GM12878 (cell line): ENCODE measurements around the gene PCID2. TPM values are rescaled to one million over a fixed set of nuclear protein-coding genes. Genes with fewer than 3 reads are reported as not detected.

Source experiments
- ATAC-seq: fragments of 200-7000 bp; cut with Tn5 transposase; 3 replicates; pipeline ENCODE4 v1.9.1; 2020; ENCODE audit warnings: mild to moderate bottlenecking, moderate library complexity
- BruUV-seq: library from RNA; stranded (reverse); fragments of 400-500 nt; replicated peaks from 2 replicates; lab custom pipeline; 2021; lab: Mats Ljungman, UMichigan
- CTCF ChIA-PET: fragments of 300-600 bp; sonication (Branson Sonifier 250); formaldehyde crosslinking; extraction: SDS; loops from one replicate; lab custom pipeline; 2021; ENCODE audit warnings: inconsistent platforms; lab: Yijun Ruan, JAX
- POLR2A ChIA-PET: fragments of 350-600 bp; formaldehyde crosslinking; extraction: SDS; loops from one replicate; lab custom pipeline; 2021; ENCODE audit warnings: inconsistent platforms; lab: Charles Lee
- RAD21 ChIA-PET: fragments of 300-600 bp; sonication (Branson Sonifier 250); formaldehyde crosslinking; loops from one replicate; lab custom pipeline; 2023; ENCODE audit warnings: antibody characterized with exemption; ENCODE audit not compliant: unreplicated experiment; lab: Charles Lee
- SMC1A ChIA-PET: fragments of 300-600 bp; sonication (Branson Sonifier 250); formaldehyde crosslinking; loops from one replicate; lab custom pipeline; 2023; ENCODE audit not compliant: unreplicated experiment, uncharacterized antibody; lab: Charles Lee
- DNase-seq: peaks from one replicate; pipeline ENCODE4 v3.0.0-alpha.2; 2011; ENCODE audit warnings: low read depth, low spot score
- FAIRE-seq: peaks from 3 replicates; lab custom pipeline; 2011; peaks lifted over from hg19 to GRCh38; lab: Jason Lieb, UNC
- H2AFZ ChIP-seq: 2 replicates; pipeline ENCODE4 v1.6.0; 2011; ENCODE audit warnings: low read depth, low read length, control low read depth; ENCODE audit not compliant: control insufficient read depth
- H3K27ac ChIP-seq: 2 replicates; pipeline ENCODE4 v1.5.1; 2011; ENCODE audit warnings: control low read depth; ENCODE audit not compliant: control insufficient read depth, insufficient read depth
- H3K27me3 ChIP-seq, 2 experiments: replicated peaks in 1 of 2; 2 replicates each; pipeline versions ENCODE4 v1.6.0 to v1.6.1; 2011; ENCODE audit warnings: low read length in 1 of 2; ENCODE audit not compliant: control insufficient read depth in 2 of 2, insufficient read depth in 2 of 2
- H3K36me3 ChIP-seq, 2 experiments: 2 replicates each; pipeline ENCODE4 v1.5.1; 2011; ENCODE audit warnings: low read length in 1 of 2; ENCODE audit not compliant: control insufficient read depth in 2 of 2, insufficient read depth in 2 of 2
- H3K4me1 ChIP-seq: 2 replicates; pipeline ENCODE4 v1.6.1; 2011; ENCODE audit warnings: mild to moderate bottlenecking, low read length, moderate library complexity, mixed read lengths; ENCODE audit not compliant: control insufficient read depth, insufficient read depth
- H3K4me2 ChIP-seq: 2 replicates; pipeline ENCODE4 v1.6.0; 2011; ENCODE audit warnings: control low read depth; ENCODE audit not compliant: control insufficient read depth, insufficient read depth
- H3K4me3 ChIP-seq: fragments of 200-600 bp; sonication (generic); 2 replicates; pipeline ENCODE4 v1.5.1; 2016
- H3K79me2 ChIP-seq: 2 replicates; pipeline ENCODE4 v1.6.0; 2011; ENCODE audit warnings: low read length; ENCODE audit not compliant: control insufficient read depth, insufficient read depth
- H3K9ac ChIP-seq: 2 replicates; pipeline ENCODE4 v1.8.0; 2011; ENCODE audit warnings: low read length, control low read depth, mixed read lengths; ENCODE audit not compliant: control insufficient read depth, insufficient read depth
- H3K9me3 ChIP-seq: replicated peaks from 3 replicates; pipeline ENCODE4 v1.5.1; 2011; ENCODE audit warnings: mild to moderate bottlenecking, low read length; ENCODE audit not compliant: control insufficient read depth, insufficient read depth
- H4K20me1 ChIP-seq: 2 replicates; pipeline ENCODE4 v1.6.0; 2011; ENCODE audit not compliant: control insufficient read depth, insufficient read depth
- BCLAF1 ChIP-seq: fragments of 450-650 bp; IDR thresholded peaks from 2 replicates; pipeline ENCODE4 v1.6.1; 2017; ENCODE audit warnings: antibody characterized with exemption, mild to moderate bottlenecking, moderate library complexity
- CHD1 ChIP-seq: IDR thresholded peaks from 2 replicates; pipeline ENCODE4 v1.6.1; 2012; ENCODE audit warnings: low read depth, low read length, improper control_type of control experiment
- E4F1 ChIP-seq: fragments of 450-650 bp; IDR thresholded peaks from 2 replicates; pipeline ENCODE4 v1.6.1; 2018; ENCODE audit warnings: borderline replicate concordance, mild to moderate bottlenecking; ENCODE audit not compliant: partially characterized antibody
- REST ChIP-seq: IDR thresholded peaks from 2 replicates; pipeline ENCODE4 v1.6.1; 2012; ENCODE audit warnings: mild to moderate bottlenecking, low read depth, low read length
- SMC3 ChIP-seq: IDR thresholded peaks from 2 replicates; pipeline ENCODE4 v1.6.1; 2011; ENCODE audit warnings: low read length, improper control_type of control experiment, borderline replicate concordance
- YBX1 ChIP-seq: fragments of 450-650 bp; IDR thresholded peaks from 2 replicates; pipeline ENCODE4 v1.6.1; 2016; ENCODE audit warnings: antibody characterized with exemption
- WGBS: methylation state at CpG from one replicate; pipeline ENCODE4 v1.1.6; 2016; ENCODE audit warnings: low lambda C conversion rate; ENCODE audit not compliant: insufficient replicate concordance, insufficient coverage; ENCODE audit errors: missing lambda C conversion rate; 5-methylcytosine and 5-hydroxymethylcytosine counted together
- in situ Hi-C: fragments of 300-500 bp; cut with MboI; formaldehyde crosslinking; loops from 9 replicates; pipeline ENCODE4 v1.14.3; 2018; ENCODE audit warnings: mixed read lengths
- intact Hi-C: fragments of 100-400 bp; cut with micrococcal nuclease; formaldehyde crosslinking; loops from one replicate; pipeline ENCODE4 v1.14.2; 2022; ENCODE audit not compliant: unreplicated experiment
- polyA plus RNA-seq, 11 experiments: library from polyadenylated mRNA; depleted of rRNA in 4 of 11; unstranded in 6 of 11; stranded (reverse) in 5 of 11; fragments of >200 nt; fragmentation: Nextera tagmentation in 4 of 11; fragmentation: Illumina TruSeq in 1 of 11; extraction: Ambion mirVana in 4 of 11; extraction: Trizol in 1 of 11; gene quantifications; 1 replicate in 1 of 11; 2 replicates in 10 of 11; pipeline versions ENCODE4 v1.2.1 to v1.2.3, GENCODE V29; 2011 to 2016; ENCODE audit warnings: inconsistent platforms in 2 of 11, missing spikeins in 2 of 11, low read depth in 1 of 11
- total RNA-seq, 4 experiments: library from RNA; depleted of rRNA in 3 of 4; stranded (reverse); fragments of >200 nt in 3 of 4; fragmentation: Illumina TruSeq in 1 of 4; extraction: Trizol in 1 of 4; gene quantifications; 2 replicates each; pipeline versions ENCODE4 v1.2.1 to v1.2.3, GENCODE V29; 2013 to 2021
- TF ChIP-seq, protein P1 (sequence below): IDR thresholded peaks from 2 replicates; pipeline ENCODE4 v1.6.1; 2011; ENCODE audit warnings: mild to moderate bottlenecking, low read depth, low read length, moderate library complexity; ENCODE audit not compliant: insufficient replicate concordance
- TF ChIP-seq, protein P2 (sequence below): IDR thresholded peaks from 2 replicates; pipeline ENCODE4 v1.6.1; 2011; ENCODE audit warnings: borderline replicate concordance, low read depth, mild to moderate bottlenecking, moderate library complexity, low read length; ENCODE audit not compliant: insufficient read depth, poor library complexity, severe bottlenecking

PCID2 gene
- total and polyA plus RNA-seq, 10 of the 15 experiments (the other 5 are each of a cell fraction or from before 2014, with no cell fraction given), result 37.0 to 98.1 (median 58.3) TPM

DNA sequence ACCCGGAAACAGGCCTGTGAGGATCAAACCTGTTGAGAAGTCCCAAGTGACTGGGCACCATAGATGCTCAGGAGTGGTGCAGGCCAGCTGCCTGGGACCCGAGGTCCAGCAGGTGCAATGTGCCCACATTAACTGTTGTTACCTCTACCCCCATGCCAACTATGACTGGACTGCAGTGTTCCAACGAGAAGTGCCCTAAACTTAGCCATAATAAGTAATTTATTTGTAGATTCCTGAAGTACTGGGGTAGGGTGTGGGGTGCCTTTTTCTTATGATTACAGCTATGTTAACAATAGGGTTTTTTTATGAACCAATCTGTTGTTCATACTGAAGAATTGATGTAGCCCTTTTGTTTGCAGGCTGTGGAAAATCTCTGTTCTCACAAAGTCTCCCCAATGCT, 10.1 kb upstream of the PCID2 start (continued):
- no peak for TF ChIP-seq SMC3
- TF ChIP-seq CHD1, result no peak
- TF ChIP-seq, protein P1, sequence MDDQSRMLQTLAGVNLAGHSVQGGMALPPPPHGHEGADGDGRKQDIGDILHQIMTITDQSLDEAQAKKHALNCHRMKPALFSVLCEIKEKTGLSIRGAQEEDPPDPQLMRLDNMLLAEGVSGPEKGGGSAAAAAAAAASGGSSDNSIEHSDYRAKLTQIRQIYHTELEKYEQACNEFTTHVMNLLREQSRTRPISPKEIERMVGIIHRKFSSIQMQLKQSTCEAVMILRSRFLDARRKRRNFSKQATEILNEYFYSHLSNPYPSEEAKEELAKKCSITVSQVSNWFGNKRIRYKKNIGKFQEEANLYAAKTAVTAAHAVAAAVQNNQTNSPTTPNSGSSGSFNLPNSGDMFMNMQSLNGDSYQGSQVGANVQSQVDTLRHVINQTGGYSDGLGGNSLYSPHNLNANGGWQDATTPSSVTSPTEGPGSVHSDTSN, result no peak

GRCh38 chr13:113216254-113217048, 8.0 kb upstream of the PCID2 start:
- RAD21 ChIA-PET, result no interaction called here
- WGBS, result 52% methylated on average over 7 of the region's 7 CpGs
- H3K4me2 ChIP-seq, result no peak overlapping the region
- TF ChIP-seq E4F1 (no peak), REST (no peak), YBX1 (no peak), BCLAF1 (no peak)
- TF ChIP-seq, protein P2, sequence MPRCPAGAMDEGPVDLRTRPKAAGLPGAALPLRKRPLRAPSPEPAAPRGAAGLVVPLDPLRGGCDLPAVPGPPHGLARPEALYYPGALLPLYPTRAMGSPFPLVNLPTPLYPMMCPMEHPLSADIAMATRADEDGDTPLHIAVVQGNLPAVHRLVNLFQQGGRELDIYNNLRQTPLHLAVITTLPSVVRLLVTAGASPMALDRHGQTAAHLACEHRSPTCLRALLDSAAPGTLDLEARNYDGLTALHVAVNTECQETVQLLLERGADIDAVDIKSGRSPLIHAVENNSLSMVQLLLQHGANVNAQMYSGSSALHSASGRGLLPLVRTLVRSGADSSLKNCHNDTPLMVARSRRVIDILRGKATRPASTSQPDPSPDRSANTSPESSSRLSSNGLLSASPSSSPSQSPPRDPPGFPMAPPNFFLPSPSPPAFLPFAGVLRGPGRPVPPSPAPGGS, result no peak

More at GRCh38 chr13:113216254-113217048, 8.0 kb upstream of the PCID2 start:
- Histone ChIP-seq H3K9me3 (no peaks in the 10 kb centered on the region), H3K4me3 (no peak overlapping the region), H3K79me2 (peaks cover 60% of the 10 kb centered on the region), H3K27me3 (no peaks in the 10 kb centered on the region), H3K9ac (no peak overlapping the region), H3K27ac (no peak overlapping the region), H2AFZ (no peak overlapping the region), H3K36me3 (peaks cover 7 to 14% of the 10 kb centered on the region in 2 experiments), H3K4me1 (peaks cover 18% of the 10 kb centered on the region), H4K20me1 (peaks cover 13% of the 10 kb centered on the region; the same call in 1 of the 2 replicates)
- intact Hi-C loops, result no loop called here
- SMC1A ChIA-PET, result no interaction called here
- DNase-seq (no peak), FAIRE-seq (no peak), ATAC-seq (no peak)
- no TSS peak for BruUV-seq
- in situ Hi-C loops, result no loop called here
- POLR2A ChIA-PET, result no interaction called here
- CTCF ChIA-PET, result no interaction called here
